ENCODE measurements around the gene IGFBP6. TPM values are rescaled to one million over a fixed set of nuclear protein-coding genes. Genes with fewer than 3 reads are reported as not detected.

The IGFBP6 gene
- total RNA-seq, 1 experiment from 2014 or later, result 7.3 TPM

- Histone ChIP-seq H3K27ac (ENCODE audit: low read depth, low read length, poor library complexity, severe bottlenecking) (no peak overlapping the region), H3K9me3 (ENCODE audit: low read depth, low read length, poor library complexity, severe bottlenecking) (no peaks in the 10 kb centered on the region), H3K36me3 (ENCODE audit: insufficient read depth, low read length, poor library complexity, severe bottlenecking) (no peaks in the 10 kb centered on the region), H3K27me3 (replicated peaks; ENCODE audit: insufficient read depth, low read depth, low read length, poor library complexity) (no peaks in the 10 kb centered on the region), H3K4me3 (ENCODE audit: low read depth, low read length, poor library complexity, severe bottlenecking) (no peak overlapping the region), H3K4me1 (ENCODE audit: insufficient read depth, low read length, poor library complexity, severe bottlenecking) (no peaks in the 10 kb centered on the region)
- intact Hi-C loops (cut with micrococcal nuclease; ENCODE audit: unreplicated experiment), result no loop called here
- DNase-seq (ENCODE audit: low spot score), result no peak
- ChIA-PET CTCF (no interaction called here), POLR2A (ENCODE audit: low non-redundant PET) (no interaction called here)
- no TSS peak for BruUV-seq (replicated peaks)
- no peak for TF ChIP-seq EZH2 (IDR thresholded peaks at IDR 0.05; ENCODE audit: borderline replicate concordance, low read depth, low read length, poor library complexity, severe bottlenecking)
- TF ChIP-seq CTCF (conservative IDR thresholded peaks at IDR 0.05; ENCODE audit: low read depth, low read length), result no peak
Measured at GRCh38 chr12:53124352-53124723, 26.9 kb downstream of the IGFBP6 start.

- Histone ChIP-seq H3K4me1 (ENCODE audit: insufficient read depth, low read length, poor library complexity, severe bottlenecking) (no peaks in the 10 kb centered on the region), H3K9me3 (ENCODE audit: low read depth, low read length, poor library complexity, severe bottlenecking) (no peaks in the 10 kb centered on the region), H3K36me3 (ENCODE audit: insufficient read depth, low read length, poor library complexity, severe bottlenecking) (no peaks in the 10 kb centered on the region), H3K27me3 (replicated peaks; ENCODE audit: insufficient read depth, low read depth, low read length, poor library complexity) (no peaks in the 10 kb centered on the region), H3K4me3 (ENCODE audit: low read depth, low read length, poor library complexity, severe bottlenecking) (no peak overlapping the region), H3K27ac (ENCODE audit: low read depth, low read length, poor library complexity, severe bottlenecking) (no peak overlapping the region)
- ChIA-PET CTCF (interaction anchor here (0.7 kb wide), 1 partner anchor 149 kb away, joined by 3 read pairs; no protein-coding TSS in a partner anchor), POLR2A (ENCODE audit: low non-redundant PET) (interaction anchor here (0.7 kb wide), 1 partner anchor 64 kb away, joined by 4 read pairs; no protein-coding TSS in a partner anchor)
- no TSS peak for BruUV-seq (replicated peaks)
- intact Hi-C loops (cut with micrococcal nuclease; ENCODE audit: unreplicated experiment), result no loop called here
- DNase-seq (ENCODE audit: low spot score), result no peak
- TF ChIP-seq EZH2 (IDR thresholded peaks at IDR 0.05; ENCODE audit: borderline replicate concordance, low read depth, low read length, poor library complexity, severe bottlenecking) (no peak), CTCF (conservative IDR thresholded peaks at IDR 0.05; ENCODE audit: low read depth, low read length) (no peak)
Measured at GRCh38 chr12:53127169-53127568, 29.7 kb downstream of the IGFBP6 start.

GRCh38 chr12:53128780-53129569 lies 31.5 kb downstream of the IGFBP6 start:
- no peak for TF ChIP-seq EZH2 (IDR thresholded peaks at IDR 0.05; ENCODE audit: borderline replicate concordance, low read depth, low read length, poor library complexity, severe bottlenecking)
- no peak for TF ChIP-seq CTCF (conservative IDR thresholded peaks at IDR 0.05; ENCODE audit: low read depth, low read length)
- no peak overlapping the region for H3K27ac ChIP-seq (ENCODE audit: low read depth, low read length, poor library complexity, severe bottlenecking)
- ChIA-PET POLR2A (ENCODE audit: low non-redundant PET) (no interaction called here), CTCF (interaction anchor here (0.6 kb wide), 1 partner anchor 87 kb away, joined by 3 read pairs; no protein-coding TSS in a partner anchor)
- no peaks in the 10 kb centered on the region for H3K4me1 ChIP-seq (ENCODE audit: insufficient read depth, low read length, poor library complexity, severe bottlenecking)
- H3K27me3 ChIP-seq (replicated peaks; ENCODE audit: insufficient read depth, low read depth, low read length, poor library complexity), result no peaks in the 10 kb centered on the region
- H3K36me3 ChIP-seq (ENCODE audit: insufficient read depth, low read length, poor library complexity, severe bottlenecking), result no peaks in the 10 kb centered on the region
- no TSS peak for BruUV-seq (replicated peaks)
- DNase-seq (ENCODE audit: low spot score), result no peak
- intact Hi-C loops (cut with micrococcal nuclease; ENCODE audit: unreplicated experiment), result no loop called here
- no peak overlapping the region for H3K4me3 ChIP-seq (ENCODE audit: low read depth, low read length, poor library complexity, severe bottlenecking)
- no peaks in the 10 kb centered on the region for H3K9me3 ChIP-seq (ENCODE audit: low read depth, low read length, poor library complexity, severe bottlenecking)

All from A673 (cell line).